SIG-M5 treated with dmso at 0.1 percent for 504 hours (cell line): ENCODE measurements around the gene HMCN1.

Source experiments
- DNase-seq: peaks from one replicate; lab custom pipeline; 2025; ENCODE audit not compliant: unreplicated experiment; lab: John Stamatoyannopoulos, UW

The HMCN1 gene

GRCh38 chr1:186002406-186002805 is 268.2 kb downstream of the HMCN1 start:
- no peak for DNase-seq

- DNase-seq = no peak
Measured at GRCh38 chr1:186009039-186009737, 275.0 kb downstream of the HMCN1 start.

DNA sequence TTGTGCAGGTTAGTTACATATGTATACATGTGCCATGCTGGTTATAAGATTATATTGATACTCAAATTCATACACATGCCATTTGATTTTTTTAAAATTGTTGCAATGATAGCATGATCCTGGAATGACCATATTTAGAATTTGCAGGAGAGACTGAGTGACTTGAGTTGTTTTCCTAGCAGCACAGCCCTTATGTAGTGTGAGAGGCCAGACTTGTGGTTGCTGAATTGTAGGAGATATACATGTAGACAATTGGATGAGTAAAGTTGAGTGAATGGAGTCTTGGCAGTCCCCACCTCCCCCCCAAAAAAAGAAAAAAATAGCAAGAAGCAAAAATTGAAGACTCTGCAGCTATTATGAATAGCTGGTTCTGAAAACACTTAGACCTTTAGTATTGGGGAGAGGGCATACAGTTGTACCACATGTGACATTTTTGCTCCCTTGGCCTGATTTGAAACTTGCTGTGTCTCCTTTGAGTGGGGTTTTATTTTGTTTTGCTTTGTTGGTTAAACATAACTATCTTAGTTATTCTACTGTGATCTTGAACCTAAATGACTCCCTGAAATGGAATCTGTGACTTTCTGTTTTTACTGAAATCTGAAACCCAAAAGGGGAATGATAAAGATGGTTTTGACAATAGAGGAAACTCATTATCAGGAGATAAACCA is 280.3 kb downstream of the HMCN1 start:
- DNase-seq = no peak

- no peak for DNase-seq
Measured at GRCh38 chr1:186016856-186017255, 282.7 kb downstream of the HMCN1 start.

- no peak for DNase-seq
Measured at GRCh38 chr1:186022184-186022583, 288.0 kb downstream of the HMCN1 start.

- DNase-seq = no peak
Measured at GRCh38 chr1:186026946-186027345, 292.8 kb downstream of the HMCN1 start.

- DNase-seq = no peak
Measured at GRCh38 chr1:186027621-186028020, 293.4 kb downstream of the HMCN1 start.

GRCh38 chr1:186030453-186030852 is 296.3 kb downstream of the HMCN1 start:
- DNase-seq = no peak

GRCh38 chr1:186033847-186034271 is 299.7 kb downstream of the HMCN1 start:
- no peak for DNase-seq

DNA sequence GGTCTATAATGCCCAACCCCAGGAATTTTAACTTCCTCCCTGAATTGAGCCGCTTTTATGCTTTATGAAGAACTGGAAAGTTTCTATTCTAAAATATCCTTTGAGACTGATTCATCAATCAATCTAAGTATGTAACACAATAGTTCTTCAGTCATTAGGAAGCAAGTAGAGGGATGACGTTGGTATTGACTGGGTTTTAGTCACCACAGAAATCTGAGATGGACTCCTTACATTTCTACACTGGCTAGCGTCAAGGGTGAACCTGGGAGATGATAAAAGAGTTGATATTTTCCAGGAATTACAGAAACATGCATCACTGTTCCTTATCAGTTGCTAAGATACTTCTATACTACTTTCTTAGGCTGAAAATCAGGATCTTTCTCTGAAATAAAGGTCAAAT is 308.0 kb downstream of the HMCN1 start:
- no peak for DNase-seq

DNA sequence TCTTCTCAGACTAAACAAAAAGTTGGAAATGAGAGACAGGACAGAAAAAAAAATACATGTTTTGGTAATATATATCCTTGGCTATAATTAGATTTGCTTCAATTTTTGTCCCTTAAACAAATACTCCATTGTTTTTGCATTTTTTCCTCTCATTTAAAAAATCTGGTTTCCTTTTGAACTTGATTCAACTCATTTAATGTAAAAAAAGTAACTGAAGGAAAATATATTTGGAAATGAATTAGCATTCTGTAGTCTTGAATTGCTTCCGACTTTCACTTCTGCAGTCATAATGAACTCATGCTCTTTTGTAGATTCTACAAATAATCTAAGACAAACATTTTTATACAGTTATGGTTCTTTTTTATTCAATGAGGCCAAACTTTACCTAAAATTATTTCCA is 309.1 kb downstream of the HMCN1 start:
- DNase-seq = no peak

- no peak for DNase-seq
Measured at GRCh38 chr1:186044079-186044685, 310.0 kb downstream of the HMCN1 start.

- DNase-seq = no peak
Measured at GRCh38 chr1:186046437-186047211, 312.4 kb downstream of the HMCN1 start.

GRCh38 chr1:186050360-186050759 is 316.2 kb downstream of the HMCN1 start:
- no peak for DNase-seq

- no peak for DNase-seq
Measured at GRCh38 chr1:186054003-186054402, 319.8 kb downstream of the HMCN1 start.

DNA sequence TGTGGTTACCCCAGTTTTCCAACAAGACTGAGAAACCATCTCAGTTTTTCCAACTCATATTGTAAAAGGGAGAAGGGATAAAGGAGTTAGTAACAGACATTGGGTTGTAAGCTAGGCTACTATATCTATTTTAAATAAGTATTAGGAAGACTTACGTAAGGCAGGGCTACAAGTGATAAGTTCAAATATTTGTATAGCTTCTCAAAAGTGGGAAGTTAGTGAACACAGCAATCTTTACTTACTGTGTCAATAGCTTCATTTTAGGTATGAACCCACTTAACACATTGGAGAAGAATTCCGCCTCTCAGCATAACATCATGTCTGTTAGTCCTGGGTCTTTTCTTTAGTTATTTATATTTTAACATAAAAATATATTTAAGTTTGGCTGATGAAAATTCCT is 320.7 kb downstream of the HMCN1 start:
- DNase-seq = no peak

GRCh38 chr1:186055846-186056245 is 321.7 kb downstream of the HMCN1 start:
- DNase-seq = no peak

DNA sequence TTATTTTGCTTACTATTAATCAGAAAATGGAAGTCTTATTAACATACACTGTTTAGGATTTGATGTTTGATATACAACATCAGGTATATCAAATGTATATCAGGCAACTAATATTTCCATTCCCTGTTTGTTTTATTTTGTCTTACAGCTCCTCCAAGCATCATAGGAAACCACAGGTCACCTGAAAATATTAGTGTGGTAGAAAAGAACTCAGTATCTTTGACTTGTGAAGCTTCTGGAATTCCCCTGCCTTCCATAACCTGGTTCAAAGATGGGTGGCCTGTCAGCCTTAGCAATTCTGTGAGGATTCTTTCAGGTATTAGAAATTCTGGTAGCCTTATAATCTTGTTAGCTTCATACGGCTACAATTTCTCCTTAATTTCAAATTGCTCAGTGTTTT is 322.9 kb downstream of the HMCN1 start:
- no peak for DNase-seq

DNA sequence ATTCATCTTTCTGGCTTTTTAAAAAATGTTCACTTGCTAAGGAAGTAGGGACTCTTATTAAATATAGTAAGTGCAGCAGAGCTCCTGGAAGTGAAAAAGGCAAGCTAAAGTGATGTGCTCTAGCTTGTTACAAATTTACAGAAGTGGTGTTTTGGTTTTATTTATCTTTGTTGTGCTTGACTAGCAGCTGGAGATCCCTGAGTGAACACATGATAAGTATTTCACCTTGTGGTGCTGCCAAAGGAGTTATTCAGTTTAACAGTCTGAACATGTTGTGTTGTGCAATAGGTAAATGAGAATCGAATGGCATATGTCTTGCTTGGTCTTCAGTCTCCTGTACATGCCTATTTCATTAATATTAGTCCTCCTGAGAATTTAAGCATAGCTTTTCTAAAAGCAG is 325.1 kb downstream of the HMCN1 start:
- DNase-seq = no peak

DNA sequence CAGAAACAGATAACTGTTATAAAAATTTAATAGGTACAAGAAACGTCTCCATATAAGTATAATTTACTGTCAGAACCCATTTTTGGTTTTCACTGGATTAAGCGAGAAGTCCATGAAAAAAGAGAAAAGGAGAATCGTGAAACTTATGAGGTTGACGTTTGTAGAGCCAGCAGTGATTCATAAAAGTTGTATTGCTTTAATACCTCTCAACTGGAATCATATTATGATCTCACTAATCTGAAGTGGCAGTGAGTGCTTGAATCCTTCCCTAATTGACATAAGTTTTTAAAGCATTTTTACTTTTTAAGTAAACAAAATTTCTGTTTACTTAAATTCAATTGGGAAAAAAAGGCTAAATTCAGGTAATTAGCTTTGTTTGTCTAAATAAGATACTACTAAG is 325.6 kb downstream of the HMCN1 start:
- no peak for DNase-seq

DNA sequence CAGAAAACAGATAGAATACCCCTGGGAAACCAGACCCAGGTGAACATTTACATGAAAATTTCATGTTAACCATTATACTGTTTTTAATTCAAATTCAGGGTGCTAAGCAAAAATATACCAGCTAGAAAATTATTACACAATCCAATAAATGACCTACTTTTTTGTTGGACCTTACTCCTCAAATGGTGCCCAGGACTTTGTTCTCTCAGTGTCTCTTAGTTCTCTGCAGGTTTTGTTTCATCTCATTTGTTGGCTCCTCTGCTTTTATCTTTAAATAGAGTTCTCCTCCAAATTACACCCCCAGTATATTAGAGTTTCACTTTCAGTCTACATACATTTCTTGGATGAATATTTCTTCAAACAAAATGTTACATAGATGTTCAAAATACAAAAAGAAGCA is 326.0 kb downstream of the HMCN1 start:
- no peak for DNase-seq
